HG02852 (cell line): ENCODE results near the gene BRAF.
"Not testable (repeated sequence)": the region's sequence is repeated elsewhere in the genome, so short reads cannot be mapped to it uniquely, and the experiment has no call there.

ENCODE experiments used
- ATAC-seq: cut with Tn5 transposase; IDR thresholded peaks from one replicate; pipeline ENCODE4 v1.9.1; 2021; ENCODE audit warnings: mild to moderate bottlenecking, moderate library complexity; ENCODE audit not compliant: unreplicated experiment

Gene BRAF

GRCh38 chr7:140684066-140684950 lies 240.4 kb downstream of the BRAF start:
- ATAC-seq = no peak

DNA sequence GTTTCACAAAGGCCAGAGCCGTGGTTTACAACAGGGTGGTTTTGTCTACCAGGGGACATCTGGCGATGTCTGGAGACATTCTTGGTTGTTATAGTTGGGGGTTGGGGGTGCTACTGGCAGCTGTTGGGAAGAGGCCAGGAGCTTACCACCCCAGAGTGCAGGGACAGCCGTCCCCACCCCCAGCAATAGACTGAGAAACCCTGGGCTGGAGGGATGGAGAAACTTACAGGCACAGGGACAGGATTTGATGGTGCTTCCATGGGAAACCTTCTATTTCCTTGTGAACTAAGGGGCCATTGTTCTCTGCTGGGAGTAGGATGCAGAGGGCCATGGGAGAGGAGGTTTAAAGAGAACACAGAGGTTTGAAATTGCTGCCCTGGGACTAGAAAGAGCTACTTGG lies 241.1 kb downstream of the BRAF start:
- no peak for ATAC-seq

- no peak for ATAC-seq
Measured at GRCh38 chr7:140681766-140682165, 243.0 kb downstream of the BRAF start.

DNA sequence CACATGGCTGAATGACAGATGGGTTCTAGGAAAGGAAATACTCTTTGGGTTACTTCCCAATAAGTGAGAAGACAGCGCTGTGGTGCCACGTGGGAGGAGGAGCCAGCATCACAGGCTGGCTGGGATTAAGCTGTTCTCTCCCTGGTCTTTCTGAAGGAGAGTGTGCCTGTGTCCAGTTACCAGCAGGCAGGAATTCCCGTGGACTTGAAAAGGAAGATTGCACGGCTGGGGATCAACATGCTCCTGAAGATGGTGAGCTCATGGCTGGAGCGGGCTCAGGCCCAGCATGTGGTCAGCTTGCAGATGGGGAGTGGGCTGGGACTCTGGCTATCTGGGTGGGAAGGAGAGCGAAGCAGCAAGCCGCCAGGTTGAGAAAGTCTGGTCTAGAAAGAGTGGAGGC lies 243.8 kb downstream of the BRAF start:
- no peak for ATAC-seq

DNA sequence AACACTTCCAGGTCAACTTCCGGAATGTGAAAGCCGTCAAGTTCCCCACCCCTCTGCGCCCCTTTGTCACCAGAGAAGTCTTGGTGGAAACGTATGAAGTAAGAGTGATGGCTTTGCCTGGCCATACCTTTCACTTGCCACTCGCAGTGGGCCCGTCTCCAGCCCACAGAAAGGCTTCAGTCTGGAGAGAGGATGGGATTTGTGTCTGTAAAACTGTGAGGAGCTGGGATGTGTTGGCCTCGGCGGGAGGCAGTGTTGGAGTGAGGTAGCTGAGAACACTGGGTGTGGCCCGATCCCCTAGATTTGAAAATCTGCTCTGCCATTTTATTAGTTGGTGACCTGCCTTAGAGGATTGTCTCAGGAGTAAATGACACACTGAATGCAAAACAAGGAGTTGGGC lies 245.5 kb downstream of the BRAF start:
- no peak for ATAC-seq

DNA sequence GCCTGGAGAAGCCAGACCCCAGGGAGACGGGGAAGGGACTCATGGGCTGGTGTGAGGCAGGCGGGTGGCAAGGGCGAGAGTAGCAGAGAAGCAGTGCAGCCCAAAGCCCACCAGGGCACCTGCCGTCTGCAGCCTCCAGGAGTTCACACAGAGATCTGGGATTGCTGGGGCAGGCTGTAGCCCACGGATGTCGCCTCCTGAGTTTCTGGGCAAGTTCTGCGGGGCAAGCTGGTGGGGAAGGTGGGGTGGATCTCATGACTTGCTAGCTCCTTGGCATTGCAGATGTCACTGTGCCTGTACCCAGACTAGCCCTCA lies 246.0 kb downstream of the BRAF start:
- no peak for ATAC-seq

DNA sequence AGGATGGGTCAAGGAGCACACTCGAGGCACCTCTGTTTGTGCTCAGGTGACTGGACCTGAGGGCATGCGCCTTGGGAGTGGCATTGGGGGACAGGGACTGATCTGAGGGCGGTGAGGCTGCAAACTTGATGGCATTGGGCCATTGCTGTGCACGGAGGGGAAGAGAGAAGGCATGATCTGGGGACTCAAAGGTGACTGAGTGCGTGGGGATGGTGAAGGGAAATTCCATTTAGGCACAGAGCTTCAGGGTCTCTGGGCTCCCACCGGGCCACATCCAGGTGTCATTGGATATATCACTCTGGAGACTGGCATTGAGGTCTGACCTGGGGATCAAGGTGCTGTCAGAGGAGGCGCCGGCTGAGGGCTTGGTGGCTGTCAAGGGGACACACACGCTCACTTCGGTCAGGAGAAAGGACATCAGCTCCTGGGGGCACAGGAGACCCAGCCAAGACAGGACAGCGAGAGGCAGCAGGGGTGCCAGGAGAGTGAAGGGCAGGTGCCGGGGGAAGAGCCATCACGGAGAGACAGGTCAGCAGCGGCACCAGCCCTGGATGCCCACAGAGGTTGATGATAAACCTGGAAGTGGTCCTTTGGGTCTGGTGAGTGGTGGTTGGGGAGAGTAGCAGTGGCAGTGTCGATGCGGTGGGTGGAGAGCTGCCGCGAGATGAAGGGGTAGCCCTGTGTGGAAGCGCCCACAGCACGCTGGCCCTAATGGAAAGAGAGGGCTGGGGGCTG lies 246.5 kb downstream of the BRAF start:
- ATAC-seq = no peak

DNA sequence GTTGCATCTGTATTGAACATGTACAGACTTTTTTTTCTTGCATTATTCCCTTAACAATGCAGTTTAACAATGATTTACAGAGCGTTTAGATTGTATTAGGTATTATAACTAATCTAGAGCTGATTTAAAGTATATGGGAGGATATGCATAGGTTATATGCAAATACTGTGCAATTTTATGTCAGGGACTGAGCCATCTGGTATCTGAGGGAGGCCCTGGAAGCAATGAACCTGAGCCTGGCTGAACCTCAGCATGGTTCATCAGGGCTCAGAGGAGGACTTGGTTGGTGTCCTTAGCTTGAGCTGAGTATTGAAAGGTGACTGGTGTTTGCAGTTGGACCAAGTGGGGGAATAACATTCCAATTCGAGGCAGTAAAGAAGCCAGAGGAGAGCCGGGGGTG lies 247.2 kb downstream of the BRAF start:
- no peak for ATAC-seq

- not testable (repeated sequence) for ATAC-seq
Measured at GRCh38 chr7:140676956-140677355, 247.8 kb downstream of the BRAF start.

DNA sequence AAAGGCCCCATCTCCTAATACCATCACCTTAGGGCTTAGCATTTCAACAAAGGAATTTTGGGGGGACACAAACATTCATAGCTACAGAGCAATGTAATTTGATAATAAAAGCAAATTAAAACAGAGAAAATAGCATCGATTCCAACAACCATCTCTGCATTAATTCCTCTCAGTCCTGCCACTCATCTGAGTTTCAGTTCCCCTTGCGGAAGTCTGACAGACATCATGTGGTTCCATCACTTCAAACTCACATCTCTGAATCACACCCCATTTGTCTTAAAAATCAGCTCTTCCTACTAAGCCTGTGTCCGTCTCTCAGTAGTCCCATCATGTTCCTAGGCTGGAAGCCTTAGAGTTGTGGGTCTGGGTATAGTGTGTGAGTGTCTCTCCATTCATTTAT lies 248.4 kb downstream of the BRAF start:
- peak; percentile 54 for ATAC-seq

- ATAC-seq = no peak
Measured at GRCh38 chr7:140675726-140676125, 249.0 kb downstream of the BRAF start.

DNA sequence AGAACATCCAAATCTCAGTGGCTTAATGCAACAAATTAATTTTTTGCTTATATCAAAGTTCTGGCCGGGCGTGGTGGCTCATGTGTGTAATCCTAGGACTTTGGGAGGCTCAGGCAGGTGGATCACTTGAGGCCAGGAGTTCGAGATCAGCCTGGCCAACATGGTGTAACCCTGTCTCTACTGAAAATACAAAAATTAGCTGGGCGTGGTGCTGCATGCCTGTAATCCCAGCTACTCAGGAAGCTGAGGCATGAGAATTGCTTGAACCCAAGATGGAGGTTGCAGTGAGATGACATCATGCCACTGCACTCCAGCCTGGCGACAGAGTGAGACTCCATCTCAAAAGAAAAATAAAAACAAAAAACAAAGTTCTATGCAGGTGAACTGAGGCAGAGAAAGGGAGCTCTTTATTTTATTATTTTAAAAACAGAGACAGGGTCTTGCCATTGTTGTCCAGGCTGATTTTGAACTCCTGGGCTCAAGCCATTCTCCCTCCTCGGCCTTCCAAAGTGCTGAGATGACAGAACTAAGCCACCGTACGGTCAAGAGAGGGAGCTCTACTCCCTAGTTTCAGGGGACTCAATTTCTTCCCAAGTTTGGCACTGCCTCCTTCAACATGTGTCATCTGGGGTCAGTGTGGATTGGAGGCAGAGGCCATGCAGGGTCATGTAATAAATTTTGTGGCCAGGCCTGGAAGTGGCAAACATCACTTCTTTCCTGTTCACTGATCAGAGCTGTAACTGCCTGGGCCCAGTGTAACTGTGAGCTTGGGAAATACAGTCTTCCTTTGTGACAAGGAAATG lies 249.6 kb downstream of the BRAF start:
- no peak for ATAC-seq

- peak; percentile 34 for ATAC-seq
Measured at GRCh38 chr7:140674356-140674800, 250.4 kb downstream of the BRAF start.

- ATAC-seq = no peak
Measured at GRCh38 chr7:140673774-140674155, 251.0 kb downstream of the BRAF start.

DNA sequence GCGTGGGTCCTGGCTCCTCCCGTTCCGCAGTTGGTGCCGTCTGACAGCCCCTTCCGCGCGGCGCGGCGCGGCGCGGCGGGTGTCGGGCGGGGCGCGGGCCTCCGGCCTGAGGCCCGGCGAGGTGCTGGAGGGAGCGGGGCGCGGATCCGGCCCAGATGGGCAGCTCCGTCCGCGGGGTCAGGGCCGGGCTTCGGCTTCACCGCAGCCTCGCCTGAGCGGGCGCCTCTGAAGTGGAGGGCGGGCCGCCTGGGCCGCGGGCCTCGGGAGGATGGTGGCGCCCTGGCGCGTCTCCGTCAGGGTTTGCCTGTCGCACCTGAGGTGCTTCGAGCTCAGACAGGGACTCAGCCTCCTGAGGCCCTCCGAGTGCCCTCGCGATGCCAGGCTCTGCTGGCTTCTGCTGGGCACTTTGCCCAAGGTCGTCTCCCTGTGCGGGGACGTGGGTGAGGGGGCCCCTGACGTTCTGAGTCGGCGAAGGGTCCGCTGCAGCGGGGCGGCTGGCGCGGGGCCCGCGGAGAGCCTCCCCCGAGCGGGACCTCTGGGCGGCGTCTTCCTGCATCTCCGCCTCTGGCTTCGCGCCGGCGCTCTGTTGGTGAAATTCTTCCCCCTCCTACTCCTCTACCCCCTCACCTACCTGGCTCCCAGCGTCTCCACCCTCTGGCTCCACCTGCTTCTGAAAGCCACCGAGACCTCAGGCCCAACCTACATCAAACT lies 251.5 kb downstream of the BRAF start:
- peak; percentile 45 for ATAC-seq

GRCh38 chr7:140672382-140673062 lies 252.2 kb downstream of the BRAF start, which contains the start of gene ADCK2:
TSS of gene ADCK2 (plus strand) at chr7:140672945. CDS start at chr7:140673331, 386 bp downstream.
- ATAC-seq = peak; percentile 50

GRCh38 chr7:140671966-140672365 lies 252.8 kb downstream of the BRAF start:
- ATAC-seq = no peak

GRCh38 chr7:140670343-140670935 lies 254.3 kb downstream of the BRAF start:
- ATAC-seq = no peak

GRCh38 chr7:140669862-140670261 lies 254.9 kb downstream of the BRAF start:
- not testable (repeated sequence) for ATAC-seq

GRCh38 chr7:140669352-140669751 lies 255.4 kb downstream of the BRAF start:
- ATAC-seq = no peak
